Tibial nerve (tissue), 3 donors: ENCODE measurements around the gene HERC3.

ENCODE experiments used
- POLR2A ChIP-seq, 2 donors: fragments of 450-650 bp; IDR thresholded peaks; one replicate each; pipeline ENCODE4 v1.6.1; 2017; ENCODE audit warnings: antibody characterized with exemption in 2 of 2, mild to moderate bottlenecking in 2 of 2, moderate library complexity in 2 of 2
- TF ChIP-seq, protein P1 (sequence below), 5 experiments: fragments of 200-600 bp in 3 of 5; fragments of 450-650 bp in 2 of 5; sonication (generic) in 3 of 5; IDR thresholded peaks; one replicate each; pipeline ENCODE4 v1.5.1; 2016 to 2019; ENCODE audit warnings: antibody characterized with exemption in 5 of 5, mild to moderate bottlenecking in 3 of 5, moderate library complexity in 2 of 5

DNA sequence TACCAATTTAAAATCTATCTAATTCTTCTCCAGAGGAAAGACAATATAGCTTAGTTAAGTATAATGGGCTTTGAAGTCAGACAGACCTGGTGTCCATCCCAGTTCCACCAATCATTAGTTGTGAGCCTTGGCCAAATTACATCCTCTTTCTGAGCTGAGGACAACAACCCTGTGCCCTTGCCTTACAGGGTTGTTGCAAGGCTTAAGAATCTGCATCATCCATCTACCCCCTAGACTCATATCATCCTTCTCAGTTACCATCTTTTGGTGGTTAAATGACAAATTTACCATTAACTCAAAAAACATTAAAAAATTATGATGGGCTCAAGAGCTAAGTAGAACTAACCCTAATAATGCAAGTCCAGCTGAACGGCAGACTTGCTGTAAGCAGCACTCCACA lies 53.7 kb downstream of the HERC3 start:
- no peak for TF ChIP-seq POLR2A (IDR thresholded peaks at IDR 0.05)
- TF ChIP-seq, protein P1, sequence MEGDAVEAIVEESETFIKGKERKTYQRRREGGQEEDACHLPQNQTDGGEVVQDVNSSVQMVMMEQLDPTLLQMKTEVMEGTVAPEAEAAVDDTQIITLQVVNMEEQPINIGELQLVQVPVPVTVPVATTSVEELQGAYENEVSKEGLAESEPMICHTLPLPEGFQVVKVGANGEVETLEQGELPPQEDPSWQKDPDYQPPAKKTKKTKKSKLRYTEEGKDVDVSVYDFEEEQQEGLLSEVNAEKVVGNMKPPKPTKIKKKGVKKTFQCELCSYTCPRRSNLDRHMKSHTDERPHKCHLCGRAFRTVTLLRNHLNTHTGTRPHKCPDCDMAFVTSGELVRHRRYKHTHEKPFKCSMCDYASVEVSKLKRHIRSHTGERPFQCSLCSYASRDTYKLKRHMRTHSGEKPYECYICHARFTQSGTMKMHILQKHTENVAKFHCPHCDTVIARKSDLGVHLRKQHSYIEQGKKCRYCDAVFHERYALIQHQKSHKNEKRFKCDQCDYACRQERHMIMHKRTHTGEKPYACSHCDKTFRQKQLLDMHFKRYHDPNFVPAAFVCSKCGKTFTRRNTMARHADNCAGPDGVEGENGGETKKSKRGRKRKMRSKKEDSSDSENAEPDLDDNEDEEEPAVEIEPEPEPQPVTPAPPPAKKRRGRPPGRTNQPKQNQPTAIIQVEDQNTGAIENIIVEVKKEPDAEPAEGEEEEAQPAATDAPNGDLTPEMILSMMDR (IDR thresholded peaks at IDR 0.05): no peak
